ENCODE results near the gene CLOCK. TPM values are rescaled to one million over a fixed set of nuclear protein-coding genes. Genes with fewer than 3 reads are reported as not detected.

CLOCK gene
- total RNA-seq, 1 donor from 2014 or later: 29.6 TPM

DNA sequence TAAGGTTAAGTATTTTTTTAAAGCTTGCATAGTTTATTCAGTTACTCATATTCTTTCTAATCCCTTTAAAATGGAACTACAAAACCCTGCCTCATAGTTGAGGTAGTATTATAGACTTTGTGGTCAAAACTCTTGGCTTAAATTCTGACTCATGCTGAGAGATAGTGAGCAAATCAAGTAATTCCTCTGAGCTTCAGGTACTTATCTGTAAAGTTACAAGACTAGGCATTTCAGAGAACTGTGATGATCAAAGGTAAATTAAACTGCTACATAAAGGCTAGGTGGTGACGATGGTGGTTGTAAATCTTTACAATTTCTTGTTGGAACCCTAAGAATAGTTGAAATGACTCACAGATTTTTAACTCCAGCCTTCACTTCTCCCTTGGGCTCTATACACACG lies 3.2 kb upstream of the CLOCK start:
- H3K4me3 Mint-ChIP-seq (ENCODE audit: unreplicated experiment): no peak overlapping the region
- H3K36me3 Mint-ChIP-seq (ENCODE audit: low read depth, unreplicated experiment): peaks cover 3% of the 10 kb centered on the region
- TF ChIP-seq, protein P1, sequence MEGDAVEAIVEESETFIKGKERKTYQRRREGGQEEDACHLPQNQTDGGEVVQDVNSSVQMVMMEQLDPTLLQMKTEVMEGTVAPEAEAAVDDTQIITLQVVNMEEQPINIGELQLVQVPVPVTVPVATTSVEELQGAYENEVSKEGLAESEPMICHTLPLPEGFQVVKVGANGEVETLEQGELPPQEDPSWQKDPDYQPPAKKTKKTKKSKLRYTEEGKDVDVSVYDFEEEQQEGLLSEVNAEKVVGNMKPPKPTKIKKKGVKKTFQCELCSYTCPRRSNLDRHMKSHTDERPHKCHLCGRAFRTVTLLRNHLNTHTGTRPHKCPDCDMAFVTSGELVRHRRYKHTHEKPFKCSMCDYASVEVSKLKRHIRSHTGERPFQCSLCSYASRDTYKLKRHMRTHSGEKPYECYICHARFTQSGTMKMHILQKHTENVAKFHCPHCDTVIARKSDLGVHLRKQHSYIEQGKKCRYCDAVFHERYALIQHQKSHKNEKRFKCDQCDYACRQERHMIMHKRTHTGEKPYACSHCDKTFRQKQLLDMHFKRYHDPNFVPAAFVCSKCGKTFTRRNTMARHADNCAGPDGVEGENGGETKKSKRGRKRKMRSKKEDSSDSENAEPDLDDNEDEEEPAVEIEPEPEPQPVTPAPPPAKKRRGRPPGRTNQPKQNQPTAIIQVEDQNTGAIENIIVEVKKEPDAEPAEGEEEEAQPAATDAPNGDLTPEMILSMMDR (IDR thresholded peaks at IDR 0.05; ENCODE audit: unreplicated experiment): no peak
- no peak for DNase-seq (ENCODE audit: low spot score)
- no peak overlapping the region for H3K27ac Mint-ChIP-seq (ENCODE audit: unreplicated experiment)
- H3K9me3 Mint-ChIP-seq (ENCODE audit: unreplicated experiment): no peaks in the 10 kb centered on the region
- peaks cover 12% of the 10 kb centered on the region for H3K27me3 Mint-ChIP-seq (ENCODE audit: unreplicated experiment)
- H3K4me1 Mint-ChIP-seq (ENCODE audit: unreplicated experiment): peaks cover 11% of the 10 kb centered on the region

DNA sequence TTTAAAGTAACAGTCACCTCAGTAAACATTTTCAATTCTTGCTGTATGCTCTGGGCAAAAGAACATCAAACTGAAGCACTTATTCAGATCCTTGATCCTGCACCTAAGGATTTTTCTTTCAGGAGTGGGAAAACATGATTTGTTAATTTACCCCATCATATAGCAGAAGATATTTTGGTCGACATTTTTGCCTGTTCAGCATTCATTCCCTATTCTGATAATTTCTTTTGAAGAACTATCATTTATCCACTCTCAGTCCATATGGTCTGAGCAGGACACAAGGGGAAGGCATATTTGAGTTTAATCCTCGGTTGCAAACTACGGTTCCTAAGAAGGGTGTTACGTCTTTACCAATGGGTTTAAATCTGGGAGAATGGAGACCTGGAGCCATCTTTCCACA lies 1.2 kb upstream of the CLOCK start:
- Mint-ChIP-seq H3K4me3 (ENCODE audit: unreplicated experiment) (peak overlapping the region; percentile 96), H3K4me1 (ENCODE audit: unreplicated experiment) (peaks cover 22% of the 10 kb centered on the region), H3K27ac (ENCODE audit: unreplicated experiment) (peak overlapping the region; percentile 94), H3K9me3 (ENCODE audit: unreplicated experiment) (no peaks in the 10 kb centered on the region), H3K36me3 (ENCODE audit: low read depth, unreplicated experiment) (peaks cover 3% of the 10 kb centered on the region), H3K27me3 (ENCODE audit: unreplicated experiment) (peaks cover 12% of the 10 kb centered on the region)
- TF ChIP-seq, protein P1 (IDR thresholded peaks at IDR 0.05; ENCODE audit: unreplicated experiment): no peak
- no peak for DNase-seq (ENCODE audit: low spot score)

DNA sequence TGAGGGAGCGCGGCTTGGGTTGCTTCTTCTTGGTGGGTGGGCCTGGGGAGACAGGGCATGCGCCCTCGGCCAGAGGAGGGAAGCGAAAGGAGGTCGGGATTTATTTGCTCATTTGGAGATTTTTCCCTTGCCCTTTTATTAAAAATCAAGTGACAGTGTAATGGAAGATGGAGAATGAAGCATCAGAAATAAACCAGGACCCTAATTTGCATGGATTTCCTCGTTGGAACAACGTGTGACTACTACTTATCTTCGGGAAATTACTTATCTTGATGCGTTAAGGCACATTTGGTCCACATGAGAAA lies 709 bp upstream of the CLOCK start:
- peaks cover 22% of the 10 kb centered on the region for H3K4me1 Mint-ChIP-seq (ENCODE audit: unreplicated experiment)
- no peaks in the 10 kb centered on the region for H3K9me3 Mint-ChIP-seq (ENCODE audit: unreplicated experiment)
- TF ChIP-seq, protein P1 (IDR thresholded peaks at IDR 0.05; ENCODE audit: unreplicated experiment): no peak
- no peak for DNase-seq (ENCODE audit: low spot score)
- peaks cover 12% of the 10 kb centered on the region for H3K27me3 Mint-ChIP-seq (ENCODE audit: unreplicated experiment)
- H3K4me3 Mint-ChIP-seq (ENCODE audit: unreplicated experiment): peak overlapping the region; percentile 96
- peak overlapping the region; percentile 94 for H3K27ac Mint-ChIP-seq (ENCODE audit: unreplicated experiment)
- peaks cover 3% of the 10 kb centered on the region for H3K36me3 Mint-ChIP-seq (ENCODE audit: low read depth, unreplicated experiment)

DNA sequence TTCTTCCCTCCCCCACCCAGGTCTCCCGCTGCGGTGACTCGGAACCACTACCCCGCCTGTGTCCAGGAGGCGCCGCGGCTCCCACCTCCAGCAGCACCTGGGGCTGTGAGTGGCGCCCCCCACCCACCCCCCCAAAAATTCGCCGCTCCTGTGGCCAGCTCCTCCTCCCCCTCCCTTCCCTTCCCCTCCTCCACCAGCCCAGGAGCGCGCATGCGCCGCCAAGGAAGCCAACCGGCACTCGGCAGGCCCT lies 278 bp downstream of the CLOCK start:
- no peak overlapping the region for H3K4me3 Mint-ChIP-seq (ENCODE audit: unreplicated experiment)
- no peak for DNase-seq (ENCODE audit: low spot score)
- H3K27ac Mint-ChIP-seq (ENCODE audit: unreplicated experiment): no peak overlapping the region
- H3K9me3 Mint-ChIP-seq (ENCODE audit: unreplicated experiment): no peaks in the 10 kb centered on the region
- H3K4me1 Mint-ChIP-seq (ENCODE audit: unreplicated experiment): peaks cover 22% of the 10 kb centered on the region
- H3K36me3 Mint-ChIP-seq (ENCODE audit: low read depth, unreplicated experiment): peaks cover 3% of the 10 kb centered on the region
- H3K27me3 Mint-ChIP-seq (ENCODE audit: unreplicated experiment): peaks cover 12% of the 10 kb centered on the region
- TF ChIP-seq, protein P1 (IDR thresholded peaks at IDR 0.05; ENCODE audit: unreplicated experiment): no peak

DNA sequence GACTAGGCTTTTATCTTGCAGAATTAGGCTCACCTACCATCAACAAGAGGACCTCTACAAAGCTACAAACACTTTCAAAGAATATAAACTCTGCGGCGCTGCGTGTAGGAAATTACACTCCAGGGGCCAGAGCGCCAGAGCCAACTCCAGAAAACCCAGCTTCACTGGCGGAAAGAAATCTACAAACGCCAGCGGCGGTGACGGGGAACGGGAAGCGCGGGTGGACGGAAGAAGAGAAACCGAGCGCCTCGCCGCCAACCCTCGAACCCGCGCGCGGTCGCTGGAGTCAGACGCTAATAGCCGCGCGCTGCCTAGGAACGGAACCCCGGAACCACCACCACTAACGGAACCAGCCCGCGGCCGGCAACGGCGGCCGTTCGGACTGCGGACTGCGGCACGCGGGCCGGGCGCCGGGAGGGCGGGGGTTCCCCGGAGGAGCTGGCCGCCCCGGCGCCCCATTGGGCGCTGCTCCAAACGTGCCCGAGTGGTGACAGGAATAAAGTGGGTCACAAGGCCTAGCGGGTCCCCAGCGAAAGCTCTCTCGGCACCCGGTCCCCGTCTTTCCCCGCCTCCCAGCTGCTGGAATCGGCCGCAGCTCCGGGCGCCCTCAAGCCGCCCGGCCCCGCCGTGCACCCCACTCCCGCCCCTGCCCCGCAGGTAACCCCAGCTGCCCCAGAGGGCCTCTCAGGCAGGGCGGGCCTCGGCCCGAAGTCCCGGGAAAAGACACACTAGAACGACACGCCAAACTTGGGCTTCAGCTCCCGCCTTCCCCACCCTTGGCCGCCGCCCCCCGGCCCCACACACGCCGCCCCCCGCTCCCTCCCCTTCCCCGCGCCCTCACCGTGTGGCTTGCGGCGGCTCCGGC lies 836 bp downstream of the CLOCK start:
- Mint-ChIP-seq H3K4me1 (ENCODE audit: unreplicated experiment) (peaks cover 22% of the 10 kb centered on the region), H3K4me3 (ENCODE audit: unreplicated experiment) (peak overlapping the region; percentile 94), H3K27me3 (ENCODE audit: unreplicated experiment) (peaks cover 12% of the 10 kb centered on the region), H3K36me3 (ENCODE audit: low read depth, unreplicated experiment) (peaks cover 3% of the 10 kb centered on the region), H3K27ac (ENCODE audit: unreplicated experiment) (peak overlapping the region; percentile 95), H3K9me3 (ENCODE audit: unreplicated experiment) (no peaks in the 10 kb centered on the region)
- DNase-seq (ENCODE audit: low spot score): peak; percentile 67
- TF ChIP-seq, protein P1 (IDR thresholded peaks at IDR 0.05; ENCODE audit: unreplicated experiment): no peak
